ENCODE data around the gene PCDH18. TPM values are rescaled to one million over a fixed set of nuclear protein-coding genes. Genes with fewer than 3 reads are reported as not detected.
"Not testable (repeated sequence)": the region's sequence is repeated elsewhere in the genome, so short reads cannot be mapped to it uniquely, and the experiment has no call there.

PCDH18 gene
- total and polyA plus RNA-seq, 4 donors, result 1.6 to 36.9 (median 15.9) TPM

- H3K4me3 ChIP-seq (ENCODE audit: low read length in 2 of 2), result no peak overlapping the region
Observed at GRCh38 chr4:137543648-137544047, 11.4 kb upstream of the PCDH18 start.

GRCh38 chr4:137543198-137543597, 10.9 kb upstream of the PCDH18 start:
- H3K4me1 ChIP-seq (ENCODE audit: control insufficient read depth in 1 of 2, insufficient read depth in 2 of 2, low read length in 2 of 2), result no peaks in the 10 kb centered on the region
- H3K27me3 ChIP-seq (ENCODE audit: control insufficient read depth in 1 of 2, insufficient read depth in 2 of 2, low read length in 1 of 2), result no peaks in the 10 kb centered on the region
- no peak overlapping the region for H3K27ac ChIP-seq (ENCODE audit: low read depth in 1 of 2, low read length in 2 of 2)
- WGBS, 2 donors, result 96 to 97% methylated on average over 2 of the region's 2 CpGs
- H3K9me3 ChIP-seq (ENCODE audit: control insufficient read depth, low read length), result no peaks in the 10 kb centered on the region
- DNase-seq, result no peak
- no peak for ATAC-seq (ENCODE audit: low FRiP score)
- no peak overlapping the region for H3K4me3 ChIP-seq (ENCODE audit: low read length in 2 of 2)
- H3K36me3 ChIP-seq (ENCODE audit: control insufficient read depth in 1 of 2, insufficient read depth in 2 of 2, low read length in 1 of 2), result no peaks in the 10 kb centered on the region
- intact Hi-C loops (cut with DNase I), result no loop called here

More at GRCh38 chr4:137543648-137544047, 11.4 kb upstream of the PCDH18 start:
- DNase-seq (no peak), ATAC-seq (ENCODE audit: low FRiP score) (no peak)
- no peaks in the 10 kb centered on the region for H3K36me3 ChIP-seq (ENCODE audit: control insufficient read depth in 1 of 2, insufficient read depth in 2 of 2, low read length in 1 of 2)
- H3K4me1 ChIP-seq (ENCODE audit: control insufficient read depth in 1 of 2, insufficient read depth in 2 of 2, low read length in 2 of 2), result no peaks in the 10 kb centered on the region
- no peaks in the 10 kb centered on the region for H3K9me3 ChIP-seq (ENCODE audit: control insufficient read depth, low read length)
- intact Hi-C loops (cut with DNase I), result no loop called here
- 80 to 91% methylated on average over 3 of the region's 3 CpGs for WGBS, 2 donors
- H3K27ac ChIP-seq (ENCODE audit: low read depth in 1 of 2, low read length in 2 of 2), result no peak overlapping the region
- H3K27me3 ChIP-seq (ENCODE audit: control insufficient read depth in 1 of 2, insufficient read depth in 2 of 2, low read length in 1 of 2), result no peaks in the 10 kb centered on the region

GRCh38 chr4:137541876-137542646, 9.8 kb upstream of the PCDH18 start:
- Histone ChIP-seq H3K27ac (ENCODE audit: low read depth in 1 of 2, low read length in 2 of 2) (no peak overlapping the region), H3K27me3 (ENCODE audit: control insufficient read depth in 1 of 2, insufficient read depth in 2 of 2, low read length in 1 of 2) (no peaks in the 10 kb centered on the region), H3K4me1 (ENCODE audit: control insufficient read depth in 1 of 2, insufficient read depth in 2 of 2, low read length in 2 of 2) (no peaks in the 10 kb centered on the region), H3K36me3 (ENCODE audit: control insufficient read depth in 1 of 2, insufficient read depth in 2 of 2, low read length in 1 of 2) (no peaks in the 10 kb centered on the region), H3K4me3 (ENCODE audit: low read length in 2 of 2) (no peak overlapping the region), H3K9me3 (ENCODE audit: control insufficient read depth, low read length) (no peaks in the 10 kb centered on the region)
- DNase-seq (no peak), ATAC-seq (ENCODE audit: low FRiP score) (no peak)
- WGBS, 2 donors, result 57% methylated on average over 7 of the region's 7 CpGs
- intact Hi-C loops (cut with DNase I), result no loop called here

- Histone ChIP-seq H3K36me3 (ENCODE audit: control insufficient read depth in 1 of 2, insufficient read depth in 2 of 2, low read length in 1 of 2) (no peaks in the 10 kb centered on the region), H3K9me3 (ENCODE audit: control insufficient read depth, low read length) (no peaks in the 10 kb centered on the region), H3K27me3 (ENCODE audit: control insufficient read depth in 1 of 2, insufficient read depth in 2 of 2, low read length in 1 of 2) (no peaks in the 10 kb centered on the region), H3K27ac (ENCODE audit: low read depth in 1 of 2, low read length in 2 of 2) (no peak overlapping the region), H3K4me1 (ENCODE audit: control insufficient read depth in 1 of 2, insufficient read depth in 2 of 2, low read length in 2 of 2) (no peaks in the 10 kb centered on the region), H3K4me3 (ENCODE audit: low read length in 2 of 2) (no peak overlapping the region)
- intact Hi-C loops (cut with DNase I), result no loop called here
- no peak for ATAC-seq (ENCODE audit: low FRiP score)
- DNase-seq, result no peak
- 84% methylated on average over 3 of the region's 3 CpGs for WGBS, 2 donors
Observed at GRCh38 chr4:137541181-137541580, 8.9 kb upstream of the PCDH18 start.

GRCh38 chr4:137540356-137540755, 8.1 kb upstream of the PCDH18 start:
- no peaks in the 10 kb centered on the region for H3K9me3 ChIP-seq (ENCODE audit: control insufficient read depth, low read length)
- no peaks in the 10 kb centered on the region for H3K36me3 ChIP-seq (ENCODE audit: control insufficient read depth in 1 of 2, insufficient read depth in 2 of 2, low read length in 1 of 2)
- DNase-seq (no peak), ATAC-seq (ENCODE audit: low FRiP score) (no peak)
- no peak overlapping the region for H3K4me3 ChIP-seq (ENCODE audit: low read length in 2 of 2)
- H3K27me3 ChIP-seq (ENCODE audit: control insufficient read depth in 1 of 2, insufficient read depth in 2 of 2, low read length in 1 of 2), result no peaks in the 10 kb centered on the region
- no peak overlapping the region for H3K27ac ChIP-seq (ENCODE audit: low read depth in 1 of 2, low read length in 2 of 2)
- H3K4me1 ChIP-seq (ENCODE audit: control insufficient read depth in 1 of 2, insufficient read depth in 2 of 2, low read length in 2 of 2), result no peaks in the 10 kb centered on the region
- intact Hi-C loops (cut with DNase I), result no loop called here

GRCh38 chr4:137538526-137538925, 6.2 kb upstream of the PCDH18 start:
- WGBS, 2 donors, result 71 to 80% methylated on average over 4 of the region's 4 CpGs

GRCh38 chr4:137537807-137538206, 5.5 kb upstream of the PCDH18 start:
- DNase-seq; H3K9me3 ChIP-seq (ENCODE audit: control insufficient read depth, low read length); H3K27ac ChIP-seq (ENCODE audit: low read depth in 1 of 2, low read length in 2 of 2); ATAC-seq (ENCODE audit: low FRiP score); H3K36me3 ChIP-seq (ENCODE audit: control insufficient read depth in 1 of 2, insufficient read depth in 2 of 2, low read length in 1 of 2); H3K4me1 ChIP-seq (ENCODE audit: control insufficient read depth in 1 of 2, insufficient read depth in 2 of 2, low read length in 2 of 2); H3K4me3 ChIP-seq (ENCODE audit: low read length in 2 of 2); H3K27me3 ChIP-seq (ENCODE audit: control insufficient read depth in 1 of 2, insufficient read depth in 2 of 2, low read length in 1 of 2): not testable (repeated sequence)
- intact Hi-C loops (cut with DNase I), result loop anchor here (10.0 kb wide), 3 partner anchors 157 to 413 kb away; no protein-coding TSS in a partner anchor
- 95 to 98% methylated on average over 2 of the region's 3 CpGs for WGBS, 2 donors

More at GRCh38 chr4:137538526-137538925, 6.2 kb upstream of the PCDH18 start:
- no peaks in the 10 kb centered on the region for H3K9me3 ChIP-seq (ENCODE audit: control insufficient read depth, low read length)
- no peaks in the 10 kb centered on the region for H3K4me1 ChIP-seq (ENCODE audit: control insufficient read depth in 1 of 2, insufficient read depth in 2 of 2, low read length in 2 of 2)
- DNase-seq, result no peak
- H3K36me3 ChIP-seq (ENCODE audit: control insufficient read depth in 1 of 2, insufficient read depth in 2 of 2, low read length in 1 of 2), result no peaks in the 10 kb centered on the region
- H3K4me3 ChIP-seq (ENCODE audit: low read length in 2 of 2), result no peak overlapping the region
- no peaks in the 10 kb centered on the region for H3K27me3 ChIP-seq (ENCODE audit: control insufficient read depth in 1 of 2, insufficient read depth in 2 of 2, low read length in 1 of 2)
- ATAC-seq (ENCODE audit: low FRiP score), result no peak
- H3K27ac ChIP-seq (ENCODE audit: low read depth in 1 of 2, low read length in 2 of 2), result no peak overlapping the region
- intact Hi-C loops (cut with DNase I), result loop anchor here (10.0 kb wide), 3 partner anchors 156 to 414 kb away; no protein-coding TSS in a partner anchor

GRCh38 chr4:137536789-137537561, 4.7 kb upstream of the PCDH18 start:
- WGBS, 2 donors, result 88 to 93% methylated on average over 5 of the region's 5 CpGs
- no peak for DNase-seq
- no peaks in the 10 kb centered on the region for H3K9me3 ChIP-seq (ENCODE audit: control insufficient read depth, low read length)
- no peaks in the 10 kb centered on the region for H3K36me3 ChIP-seq (ENCODE audit: control insufficient read depth in 1 of 2, insufficient read depth in 2 of 2, low read length in 1 of 2)
- H3K27ac ChIP-seq (ENCODE audit: low read depth in 1 of 2, low read length in 2 of 2), result no peak overlapping the region
- H3K27me3 ChIP-seq (ENCODE audit: control insufficient read depth in 1 of 2, insufficient read depth in 2 of 2, low read length in 1 of 2), result no peaks in the 10 kb centered on the region
- intact Hi-C loops (cut with DNase I), result loop anchor here (10.0 kb wide), 3 partner anchors 158 to 412 kb away; no protein-coding TSS in a partner anchor
- H3K4me3 ChIP-seq (ENCODE audit: low read length in 2 of 2), result no peak overlapping the region
- ATAC-seq (ENCODE audit: low FRiP score), result no peak
- no peaks in the 10 kb centered on the region for H3K4me1 ChIP-seq (ENCODE audit: control insufficient read depth in 1 of 2, insufficient read depth in 2 of 2, low read length in 2 of 2)

All from aorta (tissue), 5 donors.